ENCODE results near the gene AGFG1.

- TF ChIP-seq, protein P1, sequence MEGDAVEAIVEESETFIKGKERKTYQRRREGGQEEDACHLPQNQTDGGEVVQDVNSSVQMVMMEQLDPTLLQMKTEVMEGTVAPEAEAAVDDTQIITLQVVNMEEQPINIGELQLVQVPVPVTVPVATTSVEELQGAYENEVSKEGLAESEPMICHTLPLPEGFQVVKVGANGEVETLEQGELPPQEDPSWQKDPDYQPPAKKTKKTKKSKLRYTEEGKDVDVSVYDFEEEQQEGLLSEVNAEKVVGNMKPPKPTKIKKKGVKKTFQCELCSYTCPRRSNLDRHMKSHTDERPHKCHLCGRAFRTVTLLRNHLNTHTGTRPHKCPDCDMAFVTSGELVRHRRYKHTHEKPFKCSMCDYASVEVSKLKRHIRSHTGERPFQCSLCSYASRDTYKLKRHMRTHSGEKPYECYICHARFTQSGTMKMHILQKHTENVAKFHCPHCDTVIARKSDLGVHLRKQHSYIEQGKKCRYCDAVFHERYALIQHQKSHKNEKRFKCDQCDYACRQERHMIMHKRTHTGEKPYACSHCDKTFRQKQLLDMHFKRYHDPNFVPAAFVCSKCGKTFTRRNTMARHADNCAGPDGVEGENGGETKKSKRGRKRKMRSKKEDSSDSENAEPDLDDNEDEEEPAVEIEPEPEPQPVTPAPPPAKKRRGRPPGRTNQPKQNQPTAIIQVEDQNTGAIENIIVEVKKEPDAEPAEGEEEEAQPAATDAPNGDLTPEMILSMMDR (IDR thresholded peaks at IDR 0.05; ENCODE audit: insufficient read depth, low read length), result no peak
- TF ChIP-seq GABPA (IDR thresholded peaks at IDR 0.05; ENCODE audit: low read depth), result no peak
These were observed 9.4 kb upstream of the AGFG1 start for GRCh38 chr2:227462462-227462951.
